ENCODE measurements around the gene MEGF11.

The MEGF11 gene

DNA sequence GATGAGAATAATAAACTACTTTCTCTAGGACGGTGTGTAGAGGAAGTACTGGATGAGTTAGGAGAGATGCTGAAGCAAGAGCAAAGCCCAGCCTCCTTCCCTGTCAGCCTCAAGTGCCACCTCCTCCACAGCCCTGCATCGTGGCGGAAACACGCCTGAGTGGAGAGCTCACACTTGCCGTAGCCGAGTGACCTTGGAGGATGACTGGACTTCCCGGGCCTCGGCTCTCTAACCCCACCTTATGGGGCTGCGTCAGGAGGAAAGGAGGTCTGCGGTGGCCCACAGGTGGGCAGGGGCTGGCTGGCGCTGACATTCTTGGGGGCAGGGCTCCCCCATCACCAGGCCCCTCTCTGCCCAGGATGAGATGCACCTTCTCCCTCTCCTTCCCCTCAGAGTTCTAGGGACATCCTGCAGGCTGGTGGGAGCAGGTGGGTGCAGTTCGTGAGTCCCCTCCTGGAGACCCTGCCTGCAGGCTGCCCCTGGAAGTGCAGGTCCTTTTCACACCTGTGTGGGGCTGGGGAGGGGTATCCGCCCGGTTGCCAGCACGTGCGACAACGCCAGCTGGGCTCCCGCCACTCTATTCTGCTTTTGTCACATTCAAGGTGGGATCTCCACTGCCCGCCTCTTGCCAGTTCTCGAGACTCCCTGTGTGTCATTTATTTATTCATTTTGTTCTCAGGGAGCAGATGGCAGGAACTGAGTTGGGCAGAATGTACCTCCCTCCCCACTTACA, 175.2 kb downstream of the MEGF11 start:
- DNase-seq = no peak

DNA sequence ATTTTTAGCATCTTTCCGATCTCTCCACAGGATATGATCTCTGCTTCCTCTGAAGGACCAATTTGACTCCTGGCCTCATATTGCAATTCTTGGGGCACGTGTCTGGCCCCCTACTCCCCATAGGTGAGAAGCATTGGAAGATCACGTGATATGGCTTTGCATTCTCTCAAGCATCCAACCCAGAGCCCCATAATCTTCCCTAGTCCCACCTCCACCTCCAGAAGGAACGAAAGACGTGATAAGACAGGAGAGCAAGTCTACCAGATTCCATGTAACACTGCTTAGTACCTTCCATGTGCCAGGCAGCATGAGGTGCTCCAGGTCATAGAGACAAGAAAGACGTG, 176.3 kb downstream of the MEGF11 start:
- DNase-seq = no peak

DNA sequence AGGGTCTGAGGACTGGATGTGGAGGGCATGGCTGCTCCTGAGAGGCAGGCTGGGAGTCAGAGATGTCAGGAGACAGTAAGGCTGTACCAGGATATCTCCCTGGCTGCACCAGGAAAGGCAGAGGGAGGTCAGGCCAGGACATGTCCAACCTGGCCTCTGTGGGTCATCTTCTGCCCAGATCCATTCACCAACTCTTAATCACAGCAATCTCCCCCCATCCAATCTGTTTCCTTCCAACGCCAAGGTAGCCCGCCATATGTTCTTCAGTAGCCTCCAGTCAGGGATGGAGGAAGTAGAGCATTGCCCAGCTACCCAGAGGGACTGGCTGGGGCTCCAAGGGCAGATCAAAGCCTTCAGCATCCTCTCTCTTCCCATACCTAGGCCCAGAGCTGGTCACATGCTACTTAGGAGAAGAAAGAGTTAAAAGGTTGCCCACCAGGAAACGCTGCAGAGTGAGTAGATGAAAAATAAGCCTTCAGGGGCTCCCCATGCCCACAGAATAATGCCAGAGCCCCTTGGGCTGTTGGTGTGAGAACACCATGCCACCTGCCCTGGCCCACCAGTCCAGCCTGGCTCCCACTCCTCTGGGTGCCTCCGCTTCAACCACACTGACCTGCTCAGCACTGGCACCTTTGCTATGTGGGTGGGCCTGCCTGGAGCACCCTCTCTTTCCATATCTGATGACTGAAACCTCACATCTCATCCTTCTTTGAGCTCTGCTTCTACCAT, 176.8 kb downstream of the MEGF11 start:
- DNase-seq = no peak

DNA sequence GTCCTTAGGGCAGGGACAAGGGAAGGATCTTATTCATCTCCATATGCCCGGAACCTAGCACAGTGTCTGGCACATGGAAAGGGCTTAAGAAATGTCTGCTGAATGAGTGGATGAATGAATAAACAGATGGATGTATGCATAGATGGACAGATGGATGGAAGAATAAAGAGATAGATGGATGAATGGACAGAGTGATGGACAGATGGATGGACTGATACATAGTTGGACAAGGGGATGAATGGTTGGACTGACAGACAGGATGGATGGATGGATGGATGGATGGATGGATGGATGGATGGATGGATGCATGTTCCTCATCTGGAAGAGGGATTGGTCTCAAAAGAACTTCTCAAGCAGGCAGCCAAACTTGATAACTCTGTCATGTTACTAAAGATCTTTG, 177.6 kb downstream of the MEGF11 start:
- DNase-seq = no peak

DNA sequence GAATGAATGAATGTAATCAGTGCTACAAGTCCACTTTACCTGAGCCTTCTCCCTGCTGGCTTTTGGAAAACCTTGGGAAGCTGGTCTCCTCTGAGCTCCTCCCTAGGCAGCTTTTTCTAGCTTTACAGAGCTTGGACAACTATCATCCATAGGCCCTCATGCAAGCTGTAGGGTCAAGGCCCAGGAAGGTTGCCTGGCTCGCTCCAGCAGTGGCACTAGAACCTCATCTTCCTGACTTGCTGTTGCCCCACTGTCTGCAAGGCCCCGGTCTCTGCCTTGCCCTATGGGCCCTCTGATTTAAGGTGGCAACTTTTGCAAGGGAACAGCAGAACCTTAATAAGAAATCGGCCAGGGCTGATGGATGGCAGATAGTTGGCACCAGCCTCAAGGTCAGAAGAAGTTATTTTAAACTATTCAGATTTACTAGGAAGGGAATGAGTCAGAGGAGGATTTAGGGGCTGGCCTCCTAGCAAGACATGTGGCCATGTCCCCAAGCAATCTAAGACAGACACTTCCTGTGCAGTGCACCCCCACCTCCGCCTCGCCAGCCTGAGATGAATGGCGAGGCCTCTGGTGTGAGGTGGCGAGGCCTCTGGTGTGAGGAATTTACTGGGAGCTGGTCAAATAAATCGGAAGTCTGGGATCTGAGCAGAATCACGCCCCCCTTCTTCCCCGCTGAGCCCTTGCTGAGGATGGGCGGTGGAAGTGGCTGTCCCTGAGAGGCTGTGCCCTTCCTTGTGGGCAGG, 180.8 kb downstream of the MEGF11 start:
- DNase-seq = no peak

DNA sequence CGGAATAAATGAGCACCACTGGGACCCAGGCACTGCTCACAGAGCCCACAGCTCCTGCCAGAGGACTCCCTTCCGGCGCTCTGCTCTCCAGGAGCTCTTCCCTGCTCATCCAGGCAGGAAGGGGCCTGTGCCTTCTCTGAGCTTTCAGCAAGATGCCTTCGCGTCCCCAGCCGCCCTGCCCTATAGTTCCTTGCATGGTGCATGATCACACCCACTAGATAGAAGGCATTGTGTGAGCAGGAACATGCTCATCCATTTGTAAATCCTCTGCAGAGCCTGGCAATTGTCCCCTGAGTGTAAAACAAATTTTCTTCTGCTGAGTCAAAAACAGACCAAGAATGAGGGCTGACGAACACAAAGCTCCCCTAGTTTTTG, 181.6 kb downstream of the MEGF11 start:
- DNase-seq = no peak

DNA sequence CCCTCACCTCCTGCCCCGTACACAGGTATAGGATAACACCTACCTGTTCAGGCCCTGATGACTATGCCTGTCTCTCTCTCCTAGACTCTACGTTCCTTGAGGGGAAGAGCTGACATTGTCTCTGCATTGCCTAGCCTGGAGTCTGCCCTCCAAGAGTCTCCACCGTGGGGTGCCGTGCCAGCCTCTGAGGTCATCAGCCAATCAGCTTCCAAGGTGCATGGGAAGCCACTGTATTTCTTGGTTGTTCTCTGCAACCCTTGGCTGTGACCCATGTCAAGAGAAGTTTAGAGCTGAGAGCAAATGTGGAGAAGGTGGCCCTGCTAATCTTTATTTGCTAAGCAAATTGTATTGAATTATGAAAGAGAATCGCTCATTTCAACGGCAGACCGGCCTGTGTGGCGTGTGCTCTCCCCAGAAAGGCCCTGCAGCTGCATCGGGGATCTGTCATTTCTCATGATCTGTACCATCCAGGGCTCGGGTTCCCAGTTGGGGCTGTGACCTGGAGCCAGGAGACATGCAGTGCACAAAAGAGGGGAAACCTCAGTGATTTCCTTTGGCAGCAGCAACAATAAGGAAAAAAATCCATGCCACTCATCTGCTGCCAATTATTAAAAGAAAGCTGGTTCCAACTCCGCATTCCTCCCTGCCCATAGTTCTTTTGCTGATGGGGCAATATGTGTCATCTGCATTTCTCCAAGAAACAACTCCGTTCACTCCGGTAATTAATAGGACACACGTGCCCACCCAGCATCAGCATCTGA, 182.2 kb downstream of the MEGF11 start:
- DNase-seq = no peak

DNA sequence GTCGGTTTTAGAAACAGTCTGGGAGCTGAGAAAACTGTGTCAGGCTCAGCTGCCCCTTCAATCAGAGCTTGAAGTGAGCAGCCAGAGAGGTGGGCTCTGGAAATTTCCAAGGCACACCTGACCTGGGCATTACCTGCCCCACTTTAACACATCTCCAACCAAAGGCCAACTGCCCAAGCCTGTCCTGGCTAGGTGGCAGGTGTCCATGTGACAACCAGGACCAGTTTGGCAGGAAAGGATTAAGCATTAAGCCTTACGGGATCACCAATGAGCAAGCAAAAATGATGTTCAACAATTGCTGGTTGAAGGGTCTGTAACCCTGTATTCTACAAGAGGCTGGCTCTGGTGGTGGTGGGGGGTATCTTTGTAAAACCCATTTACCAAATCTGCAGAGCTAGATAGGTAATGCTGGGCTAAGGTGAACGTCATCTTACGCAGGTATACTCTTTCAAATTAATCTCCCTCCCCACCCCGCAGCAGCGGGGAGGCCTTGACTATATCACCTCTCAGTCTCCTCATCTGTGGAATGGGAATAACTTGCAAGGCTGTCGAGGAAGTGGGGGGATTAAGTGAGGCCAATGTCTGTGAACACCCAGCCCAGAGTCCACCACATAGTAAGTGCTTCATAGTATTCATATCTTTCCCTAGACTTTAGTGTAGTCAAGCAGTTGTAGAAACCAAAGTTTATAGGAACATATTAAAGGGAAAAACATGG, 183.2 kb downstream of the MEGF11 start:
- DNase-seq = no peak

DNA sequence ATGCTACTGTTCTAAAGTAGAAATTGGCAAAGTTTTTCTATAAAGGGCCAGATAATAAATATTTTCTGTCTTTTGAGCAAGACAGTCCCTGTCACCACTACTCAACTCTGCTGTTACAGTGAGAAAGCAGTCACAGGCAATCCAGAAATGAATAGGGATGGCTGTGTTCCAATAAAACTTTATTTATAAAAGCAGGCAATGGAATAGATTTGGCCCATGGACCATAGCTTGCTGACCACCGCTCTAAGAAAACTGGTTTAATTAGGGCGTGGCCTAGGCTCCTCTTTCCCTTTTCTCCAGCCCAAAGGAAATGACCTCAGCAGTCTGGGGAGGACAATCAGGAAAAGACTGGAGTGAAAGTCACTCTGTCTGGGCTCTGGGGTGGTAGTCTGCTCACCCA, 183.8 kb downstream of the MEGF11 start:
- DNase-seq = no peak

DNA sequence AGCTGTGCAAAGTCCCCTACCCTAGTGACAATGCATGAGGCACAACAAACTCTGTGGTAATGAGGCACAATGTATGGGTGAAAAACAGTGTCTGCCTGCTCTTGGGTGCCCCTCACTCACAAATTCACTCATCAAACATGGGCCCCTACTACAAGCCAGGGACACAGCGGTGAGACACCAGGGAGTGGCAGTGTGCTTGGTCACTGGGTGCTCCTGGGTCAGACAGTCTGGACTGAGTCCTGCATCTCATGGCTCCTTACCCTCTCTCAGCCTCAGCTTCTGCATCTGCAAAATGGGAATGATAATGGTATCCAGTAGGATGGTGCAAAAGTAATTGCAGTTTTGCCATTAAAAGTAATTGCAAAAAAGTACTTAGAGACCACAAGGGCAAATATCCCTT, 184.7 kb downstream of the MEGF11 start:
- DNase-seq = no peak

DNA sequence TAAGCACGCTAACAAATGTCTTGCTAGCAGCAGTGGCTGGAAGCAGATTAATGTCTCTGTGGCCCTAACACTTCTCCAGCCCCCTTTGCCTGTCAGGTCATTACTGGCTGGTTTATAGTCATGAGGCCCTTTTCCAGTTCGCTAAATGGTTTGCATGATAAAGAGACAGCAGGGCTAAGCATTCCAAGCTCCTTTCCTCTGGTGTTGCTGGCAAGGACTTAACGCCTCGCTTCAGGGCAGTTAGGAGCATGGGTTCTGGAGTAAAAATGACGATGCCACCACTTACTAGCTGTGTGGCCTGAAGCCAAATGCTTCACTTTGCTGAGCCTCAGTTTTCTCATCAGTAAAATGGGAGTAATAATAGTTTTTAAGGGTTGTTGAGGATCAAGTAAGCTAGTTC, 185.9 kb downstream of the MEGF11 start:
- DNase-seq = no peak

DNA sequence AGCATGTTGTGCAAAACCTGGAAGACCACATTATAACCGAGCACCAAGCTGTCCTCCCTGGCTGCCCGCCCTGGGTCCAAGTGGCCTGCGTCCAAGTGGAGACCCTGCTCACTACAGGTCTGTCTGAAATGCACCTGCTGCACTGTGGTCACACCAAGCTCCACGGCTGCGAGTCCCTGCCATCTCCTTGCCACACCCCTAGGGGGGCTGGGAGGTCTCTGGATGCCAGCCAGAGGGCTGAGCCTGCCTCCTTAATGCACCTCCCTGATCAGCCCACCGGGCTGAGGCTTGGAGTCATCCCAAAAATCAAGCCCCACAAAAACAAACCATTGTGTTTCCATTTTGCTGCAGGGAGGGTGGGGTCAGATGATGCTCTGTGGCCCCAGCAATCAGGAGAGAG, 187.1 kb downstream of the MEGF11 start:
- DNase-seq = no peak

DNA sequence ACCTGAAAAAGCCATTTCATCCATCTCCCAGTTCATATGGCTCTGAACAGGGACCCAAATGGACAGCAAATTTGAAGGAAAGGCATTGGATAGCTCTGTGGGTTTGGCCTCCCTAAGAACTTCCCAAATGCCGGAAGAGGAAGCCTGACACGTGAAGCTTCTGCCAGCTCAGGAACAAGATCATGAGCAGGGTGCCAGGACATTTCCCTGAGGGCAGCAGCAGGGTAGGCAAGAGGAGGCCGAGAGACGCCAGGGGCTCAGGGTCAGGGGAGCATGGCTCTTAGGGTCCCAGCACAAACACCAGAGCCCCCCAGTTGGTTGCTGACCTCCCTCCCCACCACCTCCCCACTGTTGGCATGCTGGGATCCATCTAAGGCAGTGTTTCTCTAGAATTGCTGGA, 187.5 kb downstream of the MEGF11 start:
- no peak for DNase-seq

DNA sequence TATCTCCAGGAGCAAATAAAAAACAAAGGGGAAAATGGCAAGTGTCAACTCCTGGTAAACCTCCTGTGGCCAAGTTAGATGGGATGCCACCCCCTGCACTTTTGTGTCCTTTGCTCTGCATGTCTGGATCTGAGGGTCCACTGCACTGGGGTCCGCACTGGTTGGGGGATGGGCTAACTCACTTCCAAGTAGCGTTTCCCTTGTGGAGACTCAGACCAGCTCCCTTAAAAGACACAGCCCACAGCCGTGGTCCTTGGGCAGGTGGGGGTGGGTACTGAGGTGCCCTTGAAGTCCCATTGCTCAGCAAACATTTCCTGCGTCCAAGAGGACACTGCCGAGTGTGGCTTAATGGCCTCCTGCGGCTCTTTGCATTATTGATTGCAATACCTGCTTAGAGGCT, 188.2 kb downstream of the MEGF11 start:
- no peak for DNase-seq

DNA sequence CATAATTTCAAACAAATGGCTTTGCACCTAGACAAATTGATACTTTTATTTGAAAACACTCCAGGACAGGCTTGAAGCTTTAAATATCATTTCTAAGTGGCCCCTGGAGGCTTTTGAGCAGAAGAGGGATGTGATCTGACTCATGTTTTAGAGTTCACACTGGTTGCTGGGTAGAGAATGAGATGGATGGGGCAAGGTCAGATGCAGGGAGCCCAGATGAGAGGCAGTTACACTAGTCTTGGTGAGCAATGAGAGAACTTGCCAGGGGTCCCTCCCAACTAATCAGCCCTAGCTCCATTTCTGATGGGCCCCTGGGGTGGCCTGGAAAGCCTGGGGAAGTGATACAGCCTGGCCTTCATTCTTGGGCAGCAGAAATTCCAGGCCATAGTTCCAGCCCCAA, 190.4 kb downstream of the MEGF11 start:
- DNase-seq = no peak

DNA sequence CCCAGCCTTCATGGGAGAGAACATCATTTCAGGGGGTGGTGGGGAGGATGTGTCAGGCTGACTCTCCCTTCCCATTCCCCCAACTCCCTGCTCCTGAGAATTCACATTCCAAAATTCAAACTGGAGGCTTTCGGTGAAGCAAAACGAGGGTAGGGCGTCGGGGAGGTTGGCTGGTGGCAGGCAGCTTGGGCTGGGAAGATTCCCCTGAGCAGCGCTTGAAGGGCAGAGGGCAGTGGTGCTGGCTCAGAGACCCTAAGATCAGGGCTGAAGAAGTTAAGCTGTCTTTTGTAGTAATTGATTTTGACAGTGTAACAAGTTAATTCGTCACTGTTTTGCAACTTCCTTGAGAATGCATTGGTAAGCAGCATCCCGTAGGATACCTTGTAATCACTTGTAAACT, 196.5 kb downstream of the MEGF11 start:
- DNase-seq = no peak

DNA sequence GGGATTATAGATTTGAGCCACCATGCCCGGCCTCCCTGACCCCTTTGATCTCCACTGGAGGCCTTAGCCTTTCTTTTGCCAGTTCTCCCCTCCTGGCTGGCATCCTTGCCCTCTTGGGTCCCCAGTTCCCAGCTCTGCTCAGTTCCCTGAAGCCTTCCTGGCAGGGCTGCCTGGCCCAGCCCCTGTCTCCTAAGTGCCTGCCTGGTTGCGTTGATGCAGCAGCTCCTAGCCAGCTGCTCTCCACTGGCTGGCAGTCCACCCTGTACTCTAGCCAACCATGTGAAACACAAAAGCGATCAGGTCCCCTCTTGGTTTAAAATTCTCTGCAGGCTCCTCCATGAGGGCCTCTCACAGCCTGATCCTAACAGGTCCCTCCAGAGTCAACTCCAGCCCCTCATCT, 199.6 kb downstream of the MEGF11 start:
- no peak for DNase-seq

DNA sequence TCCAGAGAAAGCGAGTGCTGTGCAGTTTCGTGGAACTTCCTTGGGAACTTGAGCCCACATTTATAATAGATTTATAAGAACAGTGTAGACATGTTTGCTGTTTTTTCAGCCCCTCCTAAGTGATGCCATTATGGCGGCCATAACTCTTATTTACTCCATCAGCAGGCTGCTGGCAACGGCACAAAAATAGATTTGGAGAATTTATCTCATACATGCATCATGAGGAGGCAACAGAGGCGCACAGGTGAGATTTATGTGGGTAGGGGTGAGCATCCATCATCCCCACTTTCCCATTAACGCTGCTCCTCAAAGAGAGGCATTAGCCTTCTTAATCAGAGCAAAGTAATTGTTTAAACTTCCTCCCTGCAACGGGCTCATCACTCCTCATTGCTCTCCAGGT, 201.7 kb downstream of the MEGF11 start:
- no peak for DNase-seq

DNA sequence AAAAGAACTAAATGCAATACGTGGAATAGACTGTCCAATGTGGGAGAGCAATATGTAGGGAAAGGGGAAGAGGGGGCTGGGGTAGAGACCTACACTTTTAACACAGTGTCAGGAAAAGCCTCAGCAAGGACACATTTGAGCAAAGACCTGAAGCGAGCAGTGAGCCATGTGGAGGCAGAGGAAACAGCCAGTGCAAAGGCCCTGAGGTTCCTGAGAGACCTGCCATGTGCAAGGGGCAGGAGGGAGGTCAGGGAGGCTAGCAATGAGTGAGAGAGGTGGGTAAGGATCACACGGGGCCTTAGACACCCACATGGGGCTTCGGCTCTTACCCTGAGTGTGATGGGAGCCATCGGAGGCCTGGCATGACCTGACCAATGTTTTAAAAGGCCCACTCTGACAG, 203.3 kb downstream of the MEGF11 start:
- DNase-seq = no peak

DNA sequence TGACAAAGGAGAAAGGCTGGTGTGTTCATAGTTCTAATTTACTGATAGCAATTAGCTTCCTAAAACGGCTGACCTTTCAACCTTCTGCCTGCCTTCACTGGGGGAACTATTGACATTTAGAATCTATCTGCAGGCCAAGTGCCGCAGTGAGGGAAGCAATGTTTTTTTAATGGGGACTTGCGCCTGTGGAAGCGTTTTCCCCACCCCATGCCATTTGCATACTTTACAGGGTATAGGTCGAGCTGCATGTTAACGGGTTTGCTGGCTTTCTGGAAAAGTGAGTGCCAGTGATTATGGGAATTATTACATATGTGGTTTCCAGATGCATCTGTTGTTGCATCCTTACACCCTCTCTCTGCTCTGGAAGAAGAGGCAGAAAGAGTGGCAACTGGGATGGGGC, 204.2 kb downstream of the MEGF11 start:
- no peak for DNase-seq

DNA sequence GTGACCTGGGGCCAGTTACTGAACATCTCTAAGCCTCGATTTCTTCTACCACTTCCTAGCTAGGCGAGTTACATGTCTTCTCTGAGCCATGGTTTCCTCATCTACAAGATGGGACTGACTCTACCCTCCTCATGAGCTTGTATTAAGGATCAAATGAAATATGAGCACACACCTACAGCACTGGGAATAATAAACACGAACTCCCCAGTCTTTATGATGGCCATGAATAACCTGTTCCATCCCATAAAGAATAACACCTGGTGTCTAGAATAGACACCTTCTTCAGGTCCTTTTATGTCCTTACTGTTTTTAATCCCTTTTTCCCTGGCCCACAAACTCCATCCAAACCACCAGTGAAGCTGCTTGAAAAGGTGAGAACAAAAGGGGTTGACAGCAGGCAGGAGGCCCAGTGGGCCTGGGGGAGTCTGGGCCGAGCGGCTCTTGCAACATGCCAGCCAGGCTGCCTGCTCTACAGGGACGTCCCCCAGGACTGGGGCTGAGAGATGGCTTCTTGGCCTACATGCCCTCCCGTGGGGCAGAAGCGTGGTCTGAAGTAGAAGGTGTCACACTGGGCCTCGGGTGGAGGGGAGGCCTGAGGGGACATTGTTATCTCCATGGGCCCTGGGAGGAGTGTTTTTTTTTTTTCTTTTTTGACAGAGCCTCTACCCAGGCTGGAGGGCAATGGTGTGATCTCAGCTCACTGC, 206.1 kb downstream of the MEGF11 start:
- peak; percentile 8 for DNase-seq

DNA sequence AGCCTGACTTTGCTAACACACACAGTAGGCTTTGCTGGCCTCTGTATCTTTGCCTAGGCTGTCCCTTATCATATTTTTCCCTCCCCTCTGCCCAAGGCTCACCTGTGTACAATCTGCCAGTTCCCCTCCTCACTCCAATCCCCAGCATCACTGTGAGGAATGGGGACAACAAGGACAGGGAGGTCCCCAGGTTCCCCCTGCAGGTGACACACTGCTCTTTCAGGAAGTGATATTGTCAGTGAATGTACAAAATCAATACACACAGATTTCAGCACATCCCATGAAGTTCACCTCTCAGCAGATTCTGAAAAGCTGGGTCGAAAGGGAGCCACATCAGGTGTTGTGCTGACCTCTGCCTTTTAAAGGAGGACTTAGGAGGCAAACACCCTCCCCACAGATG, 206.8 kb downstream of the MEGF11 start:
- DNase-seq = no peak

Measured in NCI-H510A treated with DMSO at 0.1 percent for 48 hours (cell line).